NCI-H82 (cell line): ENCODE measurements around the gene KCTD5.

ENCODE experiments used
- DNase-seq: peaks from one replicate; lab custom pipeline; 2025; lab: John Stamatoyannopoulos, UW

The KCTD5 gene

DNA sequence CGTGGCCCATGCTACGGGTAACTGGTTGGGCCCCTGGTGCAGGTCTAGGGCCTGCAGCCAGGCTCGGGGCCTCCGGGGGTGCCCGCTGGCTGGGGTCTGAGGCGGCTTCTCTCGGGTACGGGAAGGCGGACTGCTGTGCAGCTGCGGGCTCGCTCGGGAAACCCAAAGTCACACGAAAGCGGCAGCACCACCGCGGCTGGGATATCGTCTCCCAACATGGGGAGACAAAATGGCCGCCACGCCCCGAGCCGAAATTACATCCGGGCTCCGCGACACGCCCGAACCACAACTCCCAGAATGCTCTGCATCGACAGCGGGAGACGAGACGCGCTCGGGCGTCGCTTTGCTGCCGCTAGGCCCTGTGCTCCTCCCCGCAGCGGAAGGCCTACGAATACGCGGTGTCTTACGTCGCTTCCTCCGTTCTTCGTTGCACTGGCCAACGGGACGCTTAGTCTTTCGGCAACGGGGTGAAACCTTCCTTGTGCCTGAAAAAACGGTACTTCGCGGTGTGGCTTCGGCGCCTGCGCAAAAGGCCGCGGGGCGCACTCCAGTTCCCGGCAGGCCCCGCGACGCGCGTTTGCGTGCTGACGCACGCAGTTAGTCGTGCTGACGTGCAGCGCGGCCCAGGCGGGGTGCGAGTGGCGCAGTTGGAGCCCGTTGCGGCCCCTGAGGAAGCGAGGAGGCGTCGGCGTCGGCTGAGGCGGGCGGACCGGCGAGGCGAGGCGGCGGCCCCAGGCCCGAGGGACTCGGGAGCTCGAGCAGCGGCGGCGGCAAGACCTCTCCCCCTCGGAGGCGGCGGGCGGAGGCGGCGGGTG is 69.9 kb downstream of the KCTD5 start, which contains the start of gene SRRM2:
Gene SRRM2, plus strand, starts transcription at position 604 of the 815 bp plus-strand sequence. CDS start 3,727 bp downstream, outside the sequence.
- DNase-seq: peak; percentile 96

DNA sequence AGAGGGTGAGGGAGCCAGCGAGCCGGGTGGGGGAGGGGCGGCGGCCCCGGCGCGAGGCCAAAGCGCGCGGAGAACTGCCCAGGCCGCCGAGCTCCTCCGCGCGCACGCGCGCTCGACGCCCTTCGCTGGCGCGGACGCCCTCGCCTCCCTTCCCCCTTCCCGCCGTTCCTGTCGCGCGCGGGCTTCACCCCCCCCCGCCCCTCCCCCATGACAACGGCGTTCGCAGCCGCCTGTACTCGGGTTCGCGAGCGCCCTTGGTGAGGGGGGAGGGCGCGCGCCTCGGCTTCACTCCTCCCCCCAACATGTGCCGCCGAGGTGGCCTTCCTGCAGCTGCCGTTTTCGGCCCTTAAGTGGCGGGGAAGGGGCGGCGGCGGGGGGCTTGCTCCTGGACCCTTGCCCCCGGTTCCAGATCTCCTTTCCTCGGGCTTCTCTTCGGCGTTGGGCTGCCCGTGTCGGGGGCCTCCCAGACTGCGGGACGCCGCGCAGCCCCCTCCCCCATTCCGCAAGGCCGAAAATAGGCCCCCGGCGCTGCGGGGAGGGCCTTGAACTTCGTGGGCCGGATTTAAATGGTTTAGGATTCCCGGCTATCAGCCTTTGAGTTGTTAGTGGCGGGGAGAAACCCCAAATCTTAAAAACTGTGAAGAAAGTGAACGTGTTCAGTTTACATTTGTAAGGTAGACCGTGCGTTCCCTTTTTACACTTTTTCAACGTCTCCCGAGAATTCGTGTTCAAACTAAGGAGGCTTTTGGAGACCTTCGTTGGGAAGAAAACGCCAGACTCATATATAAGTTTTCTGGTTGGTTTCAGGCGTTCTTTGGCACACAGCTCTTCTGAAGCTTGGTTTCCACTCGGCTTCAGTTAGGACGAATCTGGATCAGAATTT is 70.8 kb downstream of the KCTD5 start:
- peak; percentile 90 for DNase-seq

DNA sequence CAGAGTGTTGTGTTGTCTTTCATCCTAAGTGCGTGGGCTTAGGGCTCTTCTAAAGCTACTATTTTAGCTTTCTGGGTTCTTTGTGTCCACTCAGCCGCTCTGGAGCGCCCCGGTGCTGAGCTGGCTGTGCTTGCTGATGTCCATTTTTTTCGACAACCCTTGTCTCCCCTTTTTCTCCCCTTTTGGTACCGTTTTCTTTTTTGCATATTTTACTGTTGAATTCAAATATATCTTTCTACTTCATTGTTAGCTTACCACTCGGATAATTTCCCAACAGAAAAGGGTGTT is 71.4 kb downstream of the KCTD5 start:
- peak; percentile 41 for DNase-seq

DNA sequence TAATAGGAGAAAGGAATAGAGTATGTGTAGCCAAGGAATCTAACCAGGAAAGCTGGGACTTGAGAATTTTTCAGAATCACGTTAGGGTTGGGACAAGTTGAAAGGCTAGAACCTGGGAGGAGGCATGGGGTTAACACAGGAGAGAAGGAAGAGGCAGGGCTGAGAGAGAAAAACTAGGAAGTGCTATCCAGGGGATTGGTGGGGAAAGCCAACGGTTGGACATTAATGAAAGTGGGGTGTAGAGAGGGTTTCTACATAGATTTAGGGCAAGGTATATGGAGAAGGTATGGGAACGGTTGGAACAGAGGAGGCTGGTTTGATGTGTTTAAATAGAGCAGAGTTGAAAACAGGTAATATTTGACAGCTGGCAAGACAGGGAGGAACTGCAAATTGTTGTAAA is 72.8 kb downstream of the KCTD5 start:
- no peak for DNase-seq

DNA sequence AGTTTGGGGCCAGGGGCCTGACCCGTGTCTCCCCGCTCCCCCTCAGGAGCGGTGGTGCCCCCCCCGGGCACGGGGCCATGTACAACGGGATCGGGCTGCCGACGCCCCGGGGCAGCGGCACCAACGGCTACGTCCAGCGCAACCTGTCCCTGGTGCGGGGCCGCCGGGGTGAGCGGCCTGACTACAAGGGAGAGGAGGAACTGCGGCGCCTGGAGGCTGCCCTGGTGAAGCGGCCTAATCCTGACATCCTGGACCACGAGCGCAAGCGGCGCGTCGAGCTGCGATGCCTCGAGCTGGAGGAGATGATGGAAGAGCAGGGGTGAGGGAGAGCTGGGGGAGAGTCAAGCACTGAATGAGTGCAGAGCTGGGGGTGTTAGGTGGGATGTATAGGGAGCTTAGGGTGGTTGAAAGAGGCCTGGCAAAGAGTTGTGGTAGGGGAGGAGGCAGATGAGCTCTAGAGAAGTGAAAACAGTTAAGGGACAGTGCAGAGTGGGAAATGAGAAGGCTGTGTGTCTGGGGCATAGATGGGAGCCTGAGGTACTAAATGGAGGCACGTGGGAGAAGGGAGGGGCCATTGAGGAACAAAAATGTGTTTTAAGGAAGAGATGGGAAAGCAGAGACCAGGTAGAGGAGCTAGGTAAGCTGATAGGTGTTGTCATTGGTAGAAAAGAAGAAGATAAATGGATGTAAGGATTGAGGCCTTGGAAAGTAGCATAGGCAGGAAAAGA is 74.1 kb downstream of the KCTD5 start:
- no peak for DNase-seq

DNA sequence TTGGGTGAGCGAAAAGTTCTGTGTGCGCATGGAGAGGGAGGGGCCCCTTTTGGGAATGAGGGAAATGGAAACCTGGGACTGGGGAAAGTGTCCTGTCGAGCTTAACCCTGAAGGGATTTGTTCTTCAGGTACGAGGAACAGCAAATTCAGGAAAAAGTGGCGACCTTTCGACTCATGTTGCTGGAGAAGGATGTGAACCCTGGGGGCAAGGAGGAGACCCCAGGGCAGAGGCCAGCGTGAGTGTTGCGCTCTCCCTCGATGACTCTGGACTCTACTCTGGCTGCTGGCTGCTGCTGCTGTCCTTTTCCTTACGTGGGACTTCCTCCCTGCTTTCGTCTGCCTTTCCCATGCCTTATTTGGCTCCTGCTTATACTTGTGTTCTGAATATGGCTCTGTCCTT is 75.0 kb downstream of the KCTD5 start:
- DNase-seq: no peak
